Fibroblast of lung (primary cell): ENCODE results near the gene CDC14B. TPM values are rescaled to one million over a fixed set of nuclear protein-coding genes. Genes with fewer than 3 reads are reported as not detected.

Experiments
- DNase-seq, 2 donors: peaks; one replicate each; pipeline versions ENCODE4 v3.0.0 to v3.0.0-alpha.2; 2010; ENCODE audit warnings: low read depth in 2 of 2
- H2AFZ ChIP-seq: 2 replicates; pipeline ENCODE4 v1.5.1; 2012; ENCODE audit warnings: low read length, control low read depth, inconsistent platforms
- H3K27ac ChIP-seq: 2 replicates; pipeline ENCODE4 v1.5.1; 2011; ENCODE audit warnings: low read length, control low read depth; ENCODE audit not compliant: insufficient read depth
- H3K27me3 ChIP-seq: 2 replicates; pipeline ENCODE4 v1.5.1; 2011; ENCODE audit warnings: mild to moderate bottlenecking, low read length; ENCODE audit not compliant: control insufficient read depth, insufficient read depth
- H3K36me3 ChIP-seq: 2 replicates; pipeline ENCODE4 v1.5.1; 2011; ENCODE audit warnings: low read length; ENCODE audit not compliant: control insufficient read depth, insufficient read depth
- H3K4me1 ChIP-seq: 2 replicates; pipeline ENCODE4 v1.5.1; 2011; ENCODE audit warnings: low read length; ENCODE audit not compliant: control insufficient read depth, insufficient read depth; ENCODE audit errors: extremely low read depth
- H3K4me2 ChIP-seq: 2 replicates; pipeline ENCODE4 v1.5.1; 2011; ENCODE audit warnings: low read length, control low read depth; ENCODE audit not compliant: insufficient read depth; ENCODE audit errors: extremely low read depth
- H3K4me3 ChIP-seq, 4 experiments: fragments of 200-600 bp in 1 of 4; sonication (generic) in 1 of 4; replicated peaks in 1 of 4; 2 replicates each; pipeline ENCODE4 v1.5.1; 2011 to 2016; ENCODE audit warnings: low read length in 4 of 4, low read depth in 3 of 4, mild to moderate bottlenecking in 3 of 4, control low read depth in 2 of 4, inconsistent platforms in 1 of 4, mixed read lengths in 1 of 4; ENCODE audit not compliant: insufficient read depth in 1 of 4; ENCODE audit errors: control extremely low read depth in 1 of 4
- H3K79me2 ChIP-seq: 2 replicates; pipeline ENCODE4 v1.5.1; 2012; ENCODE audit warnings: mild to moderate bottlenecking, low read length, inconsistent platforms; ENCODE audit not compliant: control insufficient read depth, insufficient read depth
- H3K9ac ChIP-seq: 2 replicates; pipeline ENCODE4 v1.5.1; 2011; ENCODE audit warnings: mild to moderate bottlenecking, low read length, control low read depth; ENCODE audit not compliant: insufficient read depth
- H3K9me3 ChIP-seq: 2 replicates; pipeline ENCODE4 v1.5.1; 2012; ENCODE audit warnings: low read depth, low read length; ENCODE audit not compliant: control insufficient read depth, insufficient read depth
- H4K20me1 ChIP-seq: 2 replicates; pipeline ENCODE4 v1.5.1; 2011; ENCODE audit warnings: low read length; ENCODE audit not compliant: control insufficient read depth, insufficient read depth; ENCODE audit errors: extremely low read depth
- CTCF ChIP-seq, 2 donors: IDR thresholded peaks in 1 of 2; conservative IDR thresholded peaks in 1 of 2; 1 replicate in 1 of 2; 2 replicates in 1 of 2; pipeline ENCODE4 v1.5.1; 2011 to 2012; ENCODE audit warnings: low read length in 2 of 2, control low read depth in 1 of 2, inconsistent platforms in 1 of 2, low read depth in 1 of 2, mild to moderate bottlenecking in 1 of 2
- EZH2 ChIP-seq: IDR thresholded peaks from 2 replicates; pipeline ENCODE4 v1.5.1; 2012; ENCODE audit warnings: low read length, control low read depth, mild to moderate bottlenecking; ENCODE audit errors: missing control alignments
- polyA plus RNA-seq, 2 donors: library from polyadenylated mRNA; depleted of rRNA in 1 of 2; stranded (reverse) in 1 of 2; unstranded in 1 of 2; fragments of >200 nt; gene quantifications; 2 replicates each; pipeline ENCODE4 v1.2.1, GENCODE V29; 2011 to 2012; ENCODE audit warnings: missing spikeins in 1 of 2
- total RNA-seq: library from RNA; depleted of rRNA; stranded (reverse); fragments of >200 nt; gene quantifications from 2 replicates; pipeline ENCODE4 v1.2.1, GENCODE V29; 2014

Gene CDC14B
- total and polyA plus RNA-seq, 2 donors (not counting 1 experiment from before 2014, with no cell fraction given), result 38.0 to 68.5 TPM

GRCh38 chr9:96654450-96655197 is 35.0 kb upstream of the CDC14B start:
- DNase-seq, result peak; percentile 86 to 93
- Histone ChIP-seq H3K36me3 (peaks cover 2% of the 10 kb centered on the region), H3K9ac (peak overlapping the region; percentile 96), H3K4me2 (peak overlapping the region; percentile 92), H3K4me1 (no peaks in the 10 kb centered on the region), H4K20me1 (no peaks in the 10 kb centered on the region), H3K4me3 (peak overlapping the region; percentile 67 to 82 (median 69)), H3K9me3 (no peaks in the 10 kb centered on the region), H2AFZ (peak overlapping the region; percentile 36), H3K27me3 (no peaks in the 10 kb centered on the region), H3K27ac (peak overlapping the region; percentile 97), H3K79me2 (peaks cover 3% of the 10 kb centered on the region)
- no peak for TF ChIP-seq CTCF (conservative IDR thresholded peaks at IDR 0.05 in 1 of 2, IDR thresholded peaks at IDR 0.05 in 1 of 2; ENCODE audit: low read depth in 1 of 2, low read length in 2 of 2)
- TF ChIP-seq EZH2, result no peak

- Histone ChIP-seq H3K27me3 (no peaks in the 10 kb centered on the region), H4K20me1 (no peaks in the 10 kb centered on the region), H3K36me3 (peaks cover 2% of the 10 kb centered on the region), H3K4me2 (no peak overlapping the region), H3K9me3 (no peaks in the 10 kb centered on the region), H3K4me1 (peaks cover 1% of the 10 kb centered on the region), H2AFZ (no peak overlapping the region), H3K9ac (no peak overlapping the region), H3K27ac (no peak overlapping the region), H3K4me3 (no peak overlapping the region), H3K79me2 (peaks cover 3% of the 10 kb centered on the region)
- peak in 1 of 2 donors; percentile 69 for DNase-seq
- TF ChIP-seq EZH2 (no peak), CTCF (conservative IDR thresholded peaks at IDR 0.05 in 1 of 2, IDR thresholded peaks at IDR 0.05 in 1 of 2; ENCODE audit: low read depth in 1 of 2, low read length in 2 of 2) (peak in 1 of 2 donors; percentile 67)
Measured at GRCh38 chr9:96651626-96652025, 32.0 kb upstream of the CDC14B start.

GRCh38 chr9:96649620-96650324 is 30.1 kb upstream of the CDC14B start:
- peaks cover 3% of the 10 kb centered on the region for H3K36me3 ChIP-seq
- DNase-seq, result no peak
- peaks cover 3% of the 10 kb centered on the region for H3K79me2 ChIP-seq
- no peaks in the 10 kb centered on the region for H3K9me3 ChIP-seq
- no peaks in the 10 kb centered on the region for H3K27me3 ChIP-seq
- H3K4me1 ChIP-seq, result peaks cover 7% of the 10 kb centered on the region
- H3K4me2 ChIP-seq, result no peak overlapping the region
- H4K20me1 ChIP-seq, result no peaks in the 10 kb centered on the region
- H2AFZ ChIP-seq, result no peak overlapping the region
- no peak overlapping the region for H3K9ac ChIP-seq
- H3K4me3 ChIP-seq, result no peak overlapping the region
- no peak for TF ChIP-seq CTCF (conservative IDR thresholded peaks at IDR 0.05 in 1 of 2, IDR thresholded peaks at IDR 0.05 in 1 of 2; ENCODE audit: low read depth in 1 of 2, low read length in 2 of 2)
- no peak for TF ChIP-seq EZH2
- no peak overlapping the region for H3K27ac ChIP-seq
